ENCODE results near the gene AUTS2.

- TF ChIP-seq BHLHE40 (IDR thresholded peaks at IDR 0.05; ENCODE audit: borderline replicate concordance), result no peak
- TF ChIP-seq L3MBTL2 (conservative IDR thresholded peaks at IDR 0.05), result no peak
- no peak for TF ChIP-seq NFRKB (IDR thresholded peaks at IDR 0.05)
- TF ChIP-seq CTBP1 (IDR thresholded peaks at IDR 0.05; ENCODE audit: borderline replicate concordance), result no peak
- TF ChIP-seq FOXM1 (IDR thresholded peaks at IDR 0.05; ENCODE audit: borderline replicate concordance), result no peak
- TF ChIP-seq SP1 (IDR thresholded peaks at IDR 0.05), result no peak
- TF ChIP-seq PKNOX1 (IDR thresholded peaks at IDR 0.05), result peak; percentile 84
Observed at GRCh38 chr7:69739931-69740431, 141.7 kb downstream of the AUTS2 start.
